GM10847 (cell line): ENCODE results near the gene VGF.

Source experiments
- POLR2A ChIP-seq: IDR thresholded peaks from 2 replicates; pipeline ENCODE4 v1.6.1; 2011; ENCODE audit not compliant: insufficient read length; ENCODE audit errors: extremely low read depth

VGF gene

GRCh38 chr7:101189109-101189508, 23.7 kb upstream of the VGF start:
- TF ChIP-seq POLR2A, result no peak

- no peak for TF ChIP-seq POLR2A
These were observed 21.6 kb upstream of the VGF start for GRCh38 chr7:101186844-101187428.

- TF ChIP-seq POLR2A, result no peak
These were observed 20.8 kb upstream of the VGF start for GRCh38 chr7:101186194-101186593.

- no peak for TF ChIP-seq POLR2A
These were observed 20.0 kb upstream of the VGF start for GRCh38 chr7:101185258-101185839.

- TF ChIP-seq POLR2A, result no peak
These were observed 14.9 kb upstream of the VGF start, which contains the start of gene NAT16 for GRCh38 chr7:101180130-101180755. NAT16 (minus strand) TSS chr7:101180293; CDS start chr7:101174807, 5,486 bp downstream.

- TF ChIP-seq POLR2A, result no peak
These were observed 14.3 kb upstream of the VGF start for GRCh38 chr7:101179713-101180112.

- TF ChIP-seq POLR2A, result no peak
These were observed 13.7 kb upstream of the VGF start for GRCh38 chr7:101179117-101179516.

GRCh38 chr7:101177644-101178043, 12.3 kb upstream of the VGF start:
- TF ChIP-seq POLR2A, result no peak

GRCh38 chr7:101175664-101176063, 10.3 kb upstream of the VGF start:
- TF ChIP-seq POLR2A, result no peak

GRCh38 chr7:101174322-101174854, 9.0 kb upstream of the VGF start:
- no peak for TF ChIP-seq POLR2A

GRCh38 chr7:101173752-101174244, 8.4 kb upstream of the VGF start:
- TF ChIP-seq POLR2A, result no peak

- no peak for TF ChIP-seq POLR2A
These were observed 7.7 kb upstream of the VGF start for GRCh38 chr7:101172854-101173751.

GRCh38 chr7:101172005-101172853, 6.9 kb upstream of the VGF start:
- no peak for TF ChIP-seq POLR2A

GRCh38 chr7:101171442-101171837, 6.1 kb upstream of the VGF start:
- TF ChIP-seq POLR2A, result no peak
